ES-I3 (cell line): ENCODE results near the gene NCAM1.
A peak's percentile ranks its signal among the peaks of the same experiment; 100 is the strongest.

Source experiments
- H3K36me3 ChIP-seq: 2 replicates; pipeline ENCODE4 v1.6.1; 2013; ENCODE audit warnings: mild to moderate bottlenecking, low read length, control low read depth, moderate library complexity; ENCODE audit not compliant: insufficient read depth
- H3K4me1 ChIP-seq: 2 replicates; pipeline ENCODE4 v1.6.1; 2013; ENCODE audit warnings: mild to moderate bottlenecking, control low read depth, low read length; ENCODE audit not compliant: insufficient read depth
- H3K9ac ChIP-seq: 2 replicates; pipeline ENCODE4 v1.6.1; 2013; ENCODE audit warnings: low read depth, mild to moderate bottlenecking, low read length, moderate library complexity
- H3K9me3 ChIP-seq: 2 replicates; pipeline ENCODE4 v1.6.1; 2013; ENCODE audit warnings: mild to moderate bottlenecking, low read length, moderate library complexity; ENCODE audit not compliant: control insufficient read depth, insufficient read depth

The NCAM1 gene

DNA sequence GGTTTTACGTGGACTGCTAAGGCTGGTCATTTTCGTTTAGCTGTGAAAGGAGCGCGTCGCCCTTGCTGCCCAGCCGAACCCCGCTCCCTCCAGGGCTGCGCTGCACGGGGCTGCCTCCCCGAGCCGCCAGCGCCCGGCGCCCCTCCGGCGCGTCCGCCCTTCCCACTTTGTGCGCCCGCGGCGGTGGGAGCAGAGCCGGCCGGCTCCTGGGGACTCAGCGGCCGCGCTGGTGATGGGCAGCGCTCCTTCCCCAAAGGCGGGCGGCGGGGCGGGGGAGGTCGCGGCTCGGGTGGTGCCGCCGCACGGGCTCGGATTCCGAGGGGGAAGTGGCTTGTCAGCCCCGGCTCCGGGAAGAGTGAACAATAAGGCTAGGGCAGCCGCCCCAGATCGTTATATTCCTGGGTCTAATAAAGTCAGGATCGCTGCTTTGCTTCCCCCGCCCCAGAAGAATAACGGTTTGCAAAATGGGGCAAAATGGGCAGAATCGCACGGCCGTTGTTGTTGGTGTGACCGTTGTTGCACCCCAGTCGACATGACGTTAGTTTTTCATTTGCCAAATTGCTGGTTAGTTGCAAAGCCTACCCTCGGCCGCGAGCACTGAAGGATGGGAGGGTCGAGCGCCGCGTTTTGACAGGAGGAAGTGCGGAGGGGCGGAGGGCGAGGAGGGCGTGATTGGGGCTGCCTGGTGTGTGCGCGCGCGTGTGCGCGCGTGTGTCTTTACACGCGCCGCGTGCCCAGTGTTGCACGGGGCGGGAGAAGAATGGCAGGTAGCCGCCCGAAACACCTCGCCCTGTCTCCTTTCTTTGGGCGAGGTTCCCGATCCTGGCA is 745 bp downstream of the NCAM1 start:
- no peaks in the 10 kb centered on the region for H3K9me3 ChIP-seq
- H3K4me1 ChIP-seq: peaks cover 3% of the 10 kb centered on the region; the same call in 1 of the 2 replicates
- H3K9ac ChIP-seq: peak overlapping the region; percentile 64; the same call in 1 of the 2 replicates
- no peaks in the 10 kb centered on the region for H3K36me3 ChIP-seq

DNA sequence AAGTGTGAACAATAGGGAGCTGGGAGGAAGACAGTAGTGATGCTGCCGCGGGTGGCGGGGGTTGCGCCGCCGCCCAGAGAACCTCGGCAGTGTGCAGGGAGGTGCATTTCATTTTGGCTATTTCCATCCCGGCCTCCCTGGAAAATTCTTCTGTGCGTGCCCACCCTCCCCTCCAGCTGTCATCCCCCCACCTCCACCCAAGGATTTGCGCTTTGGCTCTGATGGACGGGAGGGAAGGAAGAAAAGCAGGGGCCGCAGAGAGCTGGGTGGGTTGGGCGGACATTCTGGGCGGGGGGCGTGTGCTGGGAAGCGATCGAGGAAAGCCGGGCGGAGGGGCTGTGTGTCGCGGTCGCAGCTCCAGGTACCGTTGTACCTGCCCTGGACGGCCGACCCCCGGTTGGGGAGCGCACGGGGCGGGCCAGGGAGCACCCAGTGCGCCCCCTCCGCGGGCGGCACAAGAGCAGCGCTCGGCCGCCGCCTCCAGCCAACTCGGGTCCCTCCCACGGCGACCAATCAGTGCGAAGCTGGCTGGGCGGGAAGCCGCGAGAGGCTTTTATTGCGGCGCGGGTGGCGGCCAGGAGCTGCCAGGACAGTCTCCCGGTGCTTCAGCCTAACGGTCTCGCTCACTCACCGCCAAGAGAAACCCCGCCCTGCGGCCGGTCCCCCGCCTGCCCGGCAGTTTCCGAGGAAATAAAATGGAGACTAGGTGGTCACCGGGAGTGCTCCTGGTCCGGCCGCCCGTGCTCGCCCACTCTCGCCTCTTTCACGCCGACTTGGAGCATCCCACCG is 1.6 kb downstream of the NCAM1 start:
- H3K9ac ChIP-seq: peak overlapping the region; percentile 67; the same call in 1 of the 2 replicates
- H3K36me3 ChIP-seq: no peaks in the 10 kb centered on the region
- peaks cover 3% of the 10 kb centered on the region; the same call in 1 of the 2 replicates for H3K4me1 ChIP-seq
- no peaks in the 10 kb centered on the region for H3K9me3 ChIP-seq

DNA sequence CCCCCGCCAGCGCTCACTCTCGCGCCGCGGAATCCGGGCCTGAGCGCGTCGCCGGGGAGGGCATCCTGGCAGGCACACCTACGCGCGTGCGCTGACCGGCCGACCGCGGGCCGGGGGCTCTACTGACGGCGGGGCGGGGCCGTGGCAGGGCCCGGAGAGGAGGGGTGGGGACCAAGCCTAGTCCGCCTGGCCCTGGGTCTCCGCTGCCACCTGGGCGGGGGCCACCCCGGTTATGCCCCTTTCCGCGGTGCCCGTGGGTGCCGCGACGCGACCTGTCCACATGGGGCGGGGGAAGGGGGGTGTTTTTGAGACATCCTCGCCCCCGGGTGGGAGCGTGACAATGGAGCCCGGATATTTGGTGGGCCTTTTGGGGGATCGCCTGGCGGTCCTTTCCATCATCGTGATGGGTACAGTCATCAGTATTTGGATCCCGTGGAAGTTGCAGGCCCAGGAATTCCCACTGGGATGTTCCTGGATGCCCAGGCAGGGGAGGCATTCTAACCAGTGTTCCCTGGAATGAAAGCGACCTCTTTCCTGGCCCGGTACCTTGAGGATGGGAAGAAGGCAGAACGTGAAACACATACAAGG is 2.2 kb downstream of the NCAM1 start:
- peaks cover 3% of the 10 kb centered on the region; the same call in 1 of the 2 replicates for H3K4me1 ChIP-seq
- H3K9me3 ChIP-seq: no peaks in the 10 kb centered on the region
- H3K9ac ChIP-seq: peak overlapping the region; percentile 67; the same call in 1 of the 2 replicates
- no peaks in the 10 kb centered on the region for H3K36me3 ChIP-seq

DNA sequence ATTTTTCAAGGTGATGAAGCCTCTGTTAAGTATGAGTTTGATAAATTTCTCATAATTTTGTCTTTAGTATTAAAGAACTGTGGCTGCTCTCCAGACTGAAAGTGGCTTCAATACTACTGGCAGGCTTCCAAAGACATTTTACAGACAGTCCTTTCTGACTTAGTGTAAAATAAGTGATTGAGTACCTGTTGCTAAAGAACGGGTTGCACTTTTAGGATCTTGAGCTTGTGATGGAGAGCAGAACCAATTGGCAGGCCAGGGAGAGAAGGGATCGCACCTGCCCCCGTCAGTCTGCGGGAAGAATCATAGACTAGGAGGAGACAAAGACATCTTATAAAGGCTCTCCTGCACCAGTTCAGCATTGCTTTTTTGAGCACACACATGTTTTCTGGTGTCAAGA is 4.4 kb downstream of the NCAM1 start:
- no peaks in the 10 kb centered on the region for H3K36me3 ChIP-seq
- no peaks in the 10 kb centered on the region for H3K9me3 ChIP-seq
- no peak overlapping the region for H3K9ac ChIP-seq
- H3K4me1 ChIP-seq: peaks cover 2% of the 10 kb centered on the region; the same call in 1 of the 2 replicates

DNA sequence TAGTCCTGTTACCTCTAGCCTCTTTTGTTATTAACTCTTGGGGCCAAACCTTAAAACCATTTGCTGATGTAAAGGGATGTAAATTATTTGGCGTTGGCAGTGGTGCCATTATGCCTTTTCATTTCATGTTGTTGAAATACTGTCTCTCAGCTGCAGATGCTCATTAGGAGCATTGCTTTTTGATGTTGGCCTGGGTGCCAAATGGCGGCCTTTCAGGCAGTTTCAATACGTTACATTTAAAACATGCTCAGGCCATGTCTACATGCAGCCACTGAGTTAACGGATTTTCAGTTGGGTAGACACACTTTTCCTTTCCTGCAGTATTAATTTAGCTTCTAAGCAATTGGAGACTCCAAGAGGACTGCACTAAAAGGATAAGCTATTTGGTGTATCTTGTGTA is 5.3 kb downstream of the NCAM1 start:
- H3K4me1 ChIP-seq: no peaks in the 10 kb centered on the region; the same call in 1 of the 2 replicates

DNA sequence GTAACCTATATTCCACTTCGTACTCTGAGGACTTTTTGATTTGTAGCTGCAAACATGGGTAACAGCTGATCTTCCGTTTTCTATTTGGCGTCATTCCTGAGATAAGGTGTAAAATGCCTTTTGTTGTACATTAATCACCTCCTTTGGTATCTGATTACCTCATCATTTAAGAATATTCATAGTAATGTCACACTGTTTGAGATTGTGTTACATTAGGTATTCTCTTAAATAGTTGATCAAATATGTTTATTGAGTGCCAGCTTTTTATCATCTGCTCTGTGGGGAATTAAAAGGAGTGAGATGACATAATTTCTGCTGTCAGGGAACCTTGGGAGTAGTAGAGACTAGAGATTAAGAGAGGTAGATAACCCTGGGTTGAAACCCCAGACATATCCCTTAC is 5.9 kb downstream of the NCAM1 start:
- Histone ChIP-seq H3K9ac (no peak overlapping the region), H3K9me3 (no peaks in the 10 kb centered on the region), H3K36me3 (no peaks in the 10 kb centered on the region), H3K4me1 (no peaks in the 10 kb centered on the region; the same call in 1 of the 2 replicates)

More for the DNA sequence above, 5.3 kb downstream of the NCAM1 start:
- no peaks in the 10 kb centered on the region for H3K36me3 ChIP-seq
- no peak overlapping the region for H3K9ac ChIP-seq
- no peaks in the 10 kb centered on the region for H3K9me3 ChIP-seq

DNA sequence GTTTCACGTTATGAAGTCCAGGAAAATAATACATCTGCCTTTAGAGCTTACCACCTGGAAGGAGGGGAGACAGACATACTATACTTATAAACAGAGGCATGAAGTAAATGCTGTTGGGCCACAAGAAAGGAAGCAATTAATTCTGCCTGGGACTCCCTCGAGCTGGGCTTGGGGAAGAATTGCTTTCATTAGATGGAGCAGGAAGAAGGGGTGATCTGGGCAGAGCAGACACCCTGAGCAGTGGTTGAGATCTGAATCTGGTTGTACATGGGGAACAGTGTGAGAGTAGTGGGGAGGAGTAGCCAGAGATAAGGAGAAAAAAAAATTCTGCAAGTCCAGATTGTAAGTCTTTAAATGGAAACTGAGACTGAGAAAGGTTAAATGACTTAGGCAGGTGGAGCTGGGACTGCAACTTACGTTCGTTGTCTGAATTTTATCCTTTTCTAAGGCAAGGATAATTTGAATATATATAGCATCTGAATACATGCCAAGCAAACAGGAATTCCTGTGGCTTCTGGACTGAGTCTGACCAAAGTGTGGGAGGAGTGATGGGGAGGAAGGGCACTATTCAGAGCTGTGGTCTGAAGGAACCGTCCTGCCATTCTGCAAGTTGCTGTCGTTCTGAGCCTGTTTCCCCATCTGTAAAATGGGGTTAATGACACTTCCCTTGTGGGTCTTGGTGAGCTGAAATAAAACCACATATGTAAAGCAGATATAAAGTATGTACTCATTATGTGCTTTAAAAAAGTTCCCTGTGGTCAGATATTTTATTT is 7.9 kb downstream of the NCAM1 start:
- Histone ChIP-seq H3K9me3 (no peaks in the 10 kb centered on the region), H3K36me3 (no peaks in the 10 kb centered on the region), H3K4me1 (no peaks in the 10 kb centered on the region; the same call in 1 of the 2 replicates), H3K9ac (no peak overlapping the region)

DNA sequence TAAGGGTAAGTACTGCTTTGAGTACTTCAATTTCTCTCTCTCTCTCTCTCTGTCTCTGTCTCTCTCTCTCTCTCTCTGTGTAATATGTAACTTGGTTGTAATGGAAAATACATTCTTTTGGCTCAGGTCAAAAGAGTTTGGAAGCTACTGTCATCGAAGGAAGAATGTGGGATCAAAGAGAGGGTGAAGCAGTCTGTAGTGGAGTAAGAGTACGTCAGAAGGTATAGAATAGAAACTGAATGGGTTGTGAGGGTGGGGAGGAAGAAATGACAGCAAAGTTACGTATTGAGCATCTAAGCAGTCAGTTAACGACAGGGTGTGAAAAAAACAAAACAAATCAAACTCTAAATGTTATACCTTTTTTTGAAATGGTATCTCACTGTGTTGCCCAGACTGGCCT is 10.0 kb downstream of the NCAM1 start:
- Histone ChIP-seq H3K9me3 (no peaks in the 10 kb centered on the region), H3K4me1 (no peaks in the 10 kb centered on the region; the same call in 1 of the 2 replicates), H3K36me3 (no peaks in the 10 kb centered on the region), H3K9ac (no peak overlapping the region)

DNA sequence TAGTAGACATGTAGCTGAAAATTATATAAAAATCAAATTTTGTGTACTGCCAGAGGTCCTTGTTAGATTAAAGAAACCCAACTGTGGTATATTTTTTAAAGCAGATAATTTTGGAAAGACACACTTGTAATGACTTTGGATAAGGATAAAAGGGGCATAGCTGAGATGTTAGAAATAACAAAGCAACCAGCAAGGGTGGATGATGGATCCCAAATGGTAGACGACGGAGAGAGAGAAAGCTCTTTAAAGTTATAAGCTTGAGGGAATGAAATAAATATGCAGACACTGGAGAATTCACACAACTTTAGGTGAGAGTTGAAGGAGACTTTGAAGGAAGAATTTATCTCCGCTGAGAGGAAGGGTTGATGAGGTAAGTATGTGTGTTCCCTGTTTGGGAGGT is 10.6 kb downstream of the NCAM1 start:
- no peaks in the 10 kb centered on the region for H3K36me3 ChIP-seq
- H3K9ac ChIP-seq: no peak overlapping the region
- no peaks in the 10 kb centered on the region for H3K9me3 ChIP-seq
- H3K4me1 ChIP-seq: no peaks in the 10 kb centered on the region; the same call in 1 of the 2 replicates

DNA sequence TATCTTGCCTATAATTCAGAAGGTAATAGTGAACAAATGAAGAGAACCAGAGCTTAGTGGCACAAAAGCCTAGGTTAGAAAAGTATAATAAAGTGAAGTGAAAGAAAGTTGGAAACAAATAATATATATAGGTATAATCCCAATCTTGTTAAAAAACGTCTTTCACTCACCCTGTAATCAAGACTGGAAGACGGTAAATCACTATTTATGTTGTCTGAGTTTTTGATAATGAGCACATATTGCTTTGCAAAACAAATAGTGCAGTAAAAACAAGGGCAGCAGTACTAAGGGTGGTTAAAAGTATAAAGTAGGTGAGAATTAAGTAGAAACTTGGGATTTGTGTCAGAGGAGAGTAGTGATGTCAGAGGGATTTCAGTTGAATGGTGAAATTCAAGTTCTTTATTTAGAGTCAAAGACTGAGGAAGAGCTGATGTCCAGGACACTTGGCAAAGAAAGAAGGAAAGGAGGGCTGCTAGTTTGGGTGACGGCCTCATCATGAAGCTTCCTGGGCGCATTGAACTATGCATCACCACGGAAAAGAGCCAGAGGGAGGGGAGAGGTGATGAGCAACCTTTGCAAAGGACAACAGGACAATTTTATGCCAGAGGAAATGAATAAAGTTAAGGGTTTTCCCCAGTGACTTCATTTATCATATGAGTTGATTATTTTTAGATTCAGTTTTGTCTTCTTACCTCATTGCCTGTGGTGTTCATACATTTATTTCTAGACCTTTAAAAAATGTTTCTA is 11.4 kb downstream of the NCAM1 start:
- Histone ChIP-seq H3K36me3 (no peaks in the 10 kb centered on the region), H3K9me3 (no peaks in the 10 kb centered on the region), H3K4me1 (peaks cover 2% of the 10 kb centered on the region; the same call in 1 of the 2 replicates), H3K9ac (no peak overlapping the region)

DNA sequence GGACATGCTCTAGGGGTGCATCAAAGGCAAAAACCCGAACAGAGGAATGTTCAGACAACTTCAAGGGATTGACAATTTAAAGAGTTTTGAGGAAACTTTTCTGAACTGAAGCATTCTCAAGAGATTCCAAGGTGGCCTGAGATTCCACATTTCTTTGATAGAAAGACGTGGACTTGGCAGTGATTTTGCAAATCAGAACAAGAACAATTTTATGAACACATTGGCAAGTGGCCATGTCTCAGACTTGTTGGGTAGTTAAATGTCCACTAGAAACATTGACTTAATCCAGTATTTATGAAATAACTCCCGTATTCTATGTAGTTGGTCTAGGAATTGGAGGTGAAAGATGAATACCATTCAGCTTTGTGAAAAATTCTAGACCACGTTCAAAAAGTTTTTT is 13.8 kb downstream of the NCAM1 start:
- Histone ChIP-seq H3K4me1 (peaks cover 4% of the 10 kb centered on the region; the same call in 1 of the 2 replicates), H3K36me3 (no peaks in the 10 kb centered on the region), H3K9ac (no peak overlapping the region), H3K9me3 (no peaks in the 10 kb centered on the region)

DNA sequence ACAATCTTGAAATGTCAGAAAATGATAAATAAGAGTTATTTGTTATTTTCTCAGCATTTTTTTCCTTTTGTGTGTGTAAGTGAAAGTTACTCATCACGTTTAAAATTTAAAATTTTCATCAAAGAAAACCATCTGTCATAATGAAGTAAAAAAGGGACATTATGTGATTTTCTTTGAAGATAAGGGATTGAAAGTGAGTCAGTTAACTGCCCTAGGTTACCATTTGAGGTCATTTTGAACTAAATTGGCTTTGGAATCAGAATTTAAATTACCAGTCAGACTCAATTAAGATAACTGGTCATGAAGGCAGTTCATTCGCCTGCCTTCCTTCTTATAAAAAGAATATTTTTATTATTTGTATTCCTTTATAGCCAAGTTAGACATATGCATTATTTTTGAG is 14.3 kb downstream of the NCAM1 start:
- H3K9me3 ChIP-seq: no peaks in the 10 kb centered on the region
- H3K4me1 ChIP-seq: peaks cover 4% of the 10 kb centered on the region; the same call in 1 of the 2 replicates
- no peaks in the 10 kb centered on the region for H3K36me3 ChIP-seq
- no peak overlapping the region for H3K9ac ChIP-seq

DNA sequence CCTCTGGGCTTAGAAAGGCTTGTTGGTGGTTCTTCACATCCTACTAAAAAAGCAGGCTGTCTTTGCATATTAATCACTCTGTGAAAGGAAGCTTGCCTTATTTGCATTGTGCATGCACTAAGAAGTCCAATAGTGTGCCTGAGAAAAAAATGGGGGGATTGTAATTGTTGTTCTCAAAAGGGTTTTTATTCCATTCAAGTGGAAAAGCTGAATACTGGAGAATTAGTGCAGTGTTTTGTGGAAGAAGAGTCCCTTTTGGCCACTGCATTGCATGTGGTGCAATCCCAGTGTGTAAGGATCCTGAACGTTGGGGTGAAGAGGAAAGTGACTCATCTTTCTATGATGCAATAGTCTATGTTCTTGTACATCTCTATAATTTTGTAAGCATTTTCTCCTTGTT is 16.5 kb downstream of the NCAM1 start:
- H3K4me1 ChIP-seq: peaks cover 4% of the 10 kb centered on the region; the same call in 1 of the 2 replicates
- no peak overlapping the region for H3K9ac ChIP-seq
- H3K9me3 ChIP-seq: no peaks in the 10 kb centered on the region
- H3K36me3 ChIP-seq: no peaks in the 10 kb centered on the region
